Prostate gland (tissue), 2 donors: ENCODE data around the gene TECR. TPM values are rescaled to one million over a fixed set of nuclear protein-coding genes. Genes with fewer than 3 reads are reported as not detected.
"Not testable (repeated sequence)": the region's sequence is repeated elsewhere in the genome, so short reads cannot be mapped to it uniquely, and the experiment has no call there.

Experiments
- DNase-seq: peaks from one replicate; pipeline ENCODE4 v3.0.0-alpha.2; 2019; ENCODE audit warnings: low spot score
- H3K27ac ChIP-seq, 2 donors: fragments of 200-600 bp; sonication (generic); 2 replicates each; pipeline ENCODE4 v1.5.1; 2017 to 2019
- H3K27me3 ChIP-seq: fragments of 200-600 bp; sonication (generic); replicated peaks from 2 replicates; pipeline ENCODE4 v1.5.1; 2019; ENCODE audit not compliant: insufficient read depth
- H3K36me3 ChIP-seq, 2 donors: fragments of 200-600 bp; sonication (generic); 1 replicate in 1 of 2; 2 replicates in 1 of 2; pipeline versions ENCODE4 v1.5.1 to v1.8.1; 2017 to 2019
- H3K4me1 ChIP-seq: fragments of 200-600 bp; sonication (generic); replicated peaks from 2 replicates; pipeline ENCODE4 v1.5.1; 2019
- H3K4me3 ChIP-seq, 2 donors: fragments of 200-600 bp; sonication (generic); 2 replicates each; pipeline ENCODE4 v1.5.1; 2017 to 2019
- H3K9me3 ChIP-seq: fragments of 200-600 bp; sonication (generic); 2 replicates; pipeline ENCODE4 v1.5.1; 2017
- CTCF ChIP-seq, 4 experiments: fragments of 200-600 bp in 2 of 4; fragments of 450-650 bp in 2 of 4; sonication (generic) in 2 of 4; IDR thresholded peaks; 1 replicate in 3 of 4; 2 replicates in 1 of 4; pipeline ENCODE4 v1.5.1; 2016 to 2019; ENCODE audit warnings: antibody characterized with exemption in 4 of 4, mild to moderate bottlenecking in 2 of 4, moderate library complexity in 2 of 4
- POLR2A ChIP-seq: fragments of 450-650 bp; IDR thresholded peaks from one replicate; pipeline ENCODE4 v1.6.1; 2016; ENCODE audit warnings: antibody characterized with exemption, mild to moderate bottlenecking
- POLR2AphosphoS5 ChIP-seq: sonication (generic); formaldehyde crosslinking; IDR thresholded peaks from one replicate; pipeline ENCODE4 v1.6.1; 2017; ENCODE audit warnings: antibody characterized with exemption
- WGBS: methylation state at CpG from one replicate; pipeline ENCODE4 v1.1.5; 2018; 5-methylcytosine and 5-hydroxymethylcytosine counted together
- intact Hi-C: fragments of 100-400 bp; cut with DNase I; formaldehyde crosslinking; loops from one replicate; pipeline ENCODE4 v1.14.2; 2022
- total RNA-seq, 2 donors: library from RNA; depleted of rRNA; stranded (reverse); fragments of >200 nt; gene quantifications; one replicate each; pipeline ENCODE4 v1.1.0, GENCODE V29; 2016

Gene TECR
- total RNA-seq, 2 donors from 2014 or later, result 137 to 154 TPM

GRCh38 chr19:14576363-14576762 lies 47.0 kb downstream of the TECR start:
- intact Hi-C loops, result loop anchor here (10.0 kb wide), 1 partner anchor 308 kb away; the partner anchor contains the start of gene OR7A17

DNA sequence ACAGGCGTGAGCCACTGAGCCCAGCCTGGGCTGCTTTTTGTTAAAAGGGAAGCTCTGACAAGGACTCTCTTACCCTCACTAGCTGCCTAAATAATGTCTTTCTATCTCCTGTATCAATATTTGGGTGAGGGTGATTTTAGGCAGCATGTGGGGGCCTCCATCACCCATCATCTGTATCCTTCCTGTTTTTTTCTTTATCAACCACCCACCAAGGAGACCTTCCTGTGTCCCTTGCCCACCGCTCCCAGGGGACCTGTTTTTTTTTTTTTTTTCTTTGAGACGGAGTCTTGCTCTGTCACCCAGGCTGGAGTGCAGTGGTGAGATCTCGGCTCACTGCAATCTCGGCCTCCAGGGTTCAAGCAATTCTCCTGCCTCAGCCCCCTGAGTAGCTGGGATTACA lies 47.9 kb downstream of the TECR start:
- 78% methylated on average over 5 of the region's 5 CpGs for WGBS
- no peaks in the 10 kb centered on the region for H3K9me3 ChIP-seq
- H3K4me3 ChIP-seq, result no peak overlapping the region
- intact Hi-C loops, result loop anchor here (10.0 kb wide), 1 partner anchor 308 kb away; the partner anchor contains the start of gene OR7A17
- TF ChIP-seq POLR2A (no peak), CTCF (IDR thresholded peaks at IDR 0.05) (no peak), POLR2AphosphoS5 (no peak)
- no peak for DNase-seq
- H3K36me3 ChIP-seq, result no peaks in the 10 kb centered on the region
- no peaks in the 10 kb centered on the region for H3K4me1 ChIP-seq
- H3K27me3 ChIP-seq, result no peaks in the 10 kb centered on the region
- no peak overlapping the region for H3K27ac ChIP-seq

More at GRCh38 chr19:14576363-14576762, 47.0 kb downstream of the TECR start:
- H3K4me1 ChIP-seq, result no peaks in the 10 kb centered on the region
- no peak for DNase-seq
- 79% methylated on average over 8 of the region's 8 CpGs for WGBS
- no peak for TF ChIP-seq POLR2AphosphoS5
- no peak for TF ChIP-seq CTCF (IDR thresholded peaks at IDR 0.05)
- TF ChIP-seq POLR2A, result no peak
- H3K27ac ChIP-seq, result no peak overlapping the region
- no peaks in the 10 kb centered on the region for H3K36me3 ChIP-seq
- no peaks in the 10 kb centered on the region for H3K27me3 ChIP-seq
- H3K4me3 ChIP-seq, result no peak overlapping the region
- no peaks in the 10 kb centered on the region for H3K9me3 ChIP-seq

DNA sequence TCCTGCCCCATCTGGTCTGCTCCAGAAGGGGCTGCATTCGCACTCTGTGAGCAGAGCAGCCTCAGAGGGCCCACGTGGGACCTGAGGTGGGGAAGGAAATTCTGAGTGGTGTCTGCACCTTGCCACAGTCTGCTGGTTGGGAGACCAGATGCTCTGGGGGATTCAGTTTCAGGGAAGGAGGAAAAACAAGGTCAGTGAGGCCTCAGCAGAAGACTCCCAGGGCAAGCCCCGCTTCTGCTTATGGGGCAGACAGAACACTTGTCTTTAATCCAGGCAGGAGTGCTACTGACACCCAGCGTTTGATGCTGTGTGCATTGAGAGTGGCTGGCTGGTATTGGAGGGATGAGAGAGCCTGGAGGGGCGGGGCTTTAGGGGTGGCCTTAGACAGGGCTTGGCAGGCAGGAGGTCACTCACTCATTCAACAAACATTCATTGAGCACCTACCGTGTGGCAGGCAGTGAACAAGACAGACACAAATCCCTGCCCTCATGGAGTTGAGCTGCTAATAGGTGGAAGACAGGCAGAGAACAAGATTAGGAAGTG lies 48.6 kb downstream of the TECR start:
- no peak overlapping the region for H3K4me3 ChIP-seq
- H3K36me3 ChIP-seq, result no peaks in the 10 kb centered on the region
- 46% methylated on average over 6 of the region's 6 CpGs for WGBS
- no peaks in the 10 kb centered on the region for H3K27me3 ChIP-seq
- TF ChIP-seq CTCF (IDR thresholded peaks at IDR 0.05) (no peak), POLR2AphosphoS5 (no peak), POLR2A (no peak)
- no peak overlapping the region for H3K27ac ChIP-seq
- no peaks in the 10 kb centered on the region for H3K9me3 ChIP-seq
- no peak for DNase-seq
- H3K4me1 ChIP-seq, result no peaks in the 10 kb centered on the region
- intact Hi-C loops, result loop anchor here (10.0 kb wide), 1 partner anchor 307 kb away; the partner anchor contains the start of gene OR7A17

GRCh38 chr19:14580623-14581237 lies 51.3 kb downstream of the TECR start:
- no peak overlapping the region for H3K4me3 ChIP-seq
- no peaks in the 10 kb centered on the region for H3K9me3 ChIP-seq
- intact Hi-C loops, result no loop called here
- no peak overlapping the region for H3K27ac ChIP-seq
- WGBS, result 49% methylated on average over 6 of the region's 6 CpGs
- TF ChIP-seq POLR2AphosphoS5 (no peak), POLR2A (no peak), CTCF (IDR thresholded peaks at IDR 0.05) (no peak)
- no peaks in the 10 kb centered on the region for H3K36me3 ChIP-seq
- no peaks in the 10 kb centered on the region for H3K4me1 ChIP-seq
- no peak for DNase-seq
- H3K27me3 ChIP-seq, result no peaks in the 10 kb centered on the region

- H3K9me3 ChIP-seq, result no peaks in the 10 kb centered on the region
- H3K36me3 ChIP-seq, result no peaks in the 10 kb centered on the region
- no peak for DNase-seq
- WGBS, result 48% methylated on average over 6 of the region's 6 CpGs
- no peak for TF ChIP-seq POLR2AphosphoS5
- TF ChIP-seq POLR2A, result no peak
- TF ChIP-seq CTCF (IDR thresholded peaks at IDR 0.05), result no peak
- intact Hi-C loops, result no loop called here
- no peak within 1 kb of the TSS for H3K27ac ChIP-seq
- no peak within 1 kb of the TSS for H3K4me3 ChIP-seq
- no peaks in the 10 kb centered on the region for H3K27me3 ChIP-seq
- H3K4me1 ChIP-seq, result no peaks in the 10 kb centered on the region
These were observed 53.5 kb downstream of the TECR start, which contains the start of gene CLEC17A for GRCh38 chr19:14582894-14583340. Gene CLEC17A, plus strand, starts transcription at chr19:14583084. Its CDS starts 77 bp downstream, at chr19:14583161.

DNA sequence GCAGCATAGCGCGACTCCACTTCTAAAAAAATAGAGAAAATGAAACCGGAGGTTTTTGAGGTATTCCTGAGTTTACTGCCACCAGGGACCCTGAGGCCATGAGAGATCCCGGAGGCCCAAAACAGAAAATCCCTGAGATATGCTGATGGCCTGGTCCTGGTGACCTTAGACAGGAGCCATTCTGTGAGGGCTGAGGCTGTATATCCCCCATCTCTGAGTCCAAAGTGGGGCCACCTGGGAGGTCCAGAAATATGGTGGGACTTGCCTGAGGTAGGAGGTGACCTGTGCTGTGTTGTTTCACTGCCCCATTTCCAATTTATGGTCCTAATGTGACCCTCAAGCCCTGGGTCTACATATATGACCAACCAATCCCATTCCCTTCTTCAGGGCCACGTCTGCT lies 55.0 kb downstream of the TECR start:
- H3K4me3 ChIP-seq, H3K9me3 ChIP-seq, DNase-seq, H3K27ac ChIP-seq, H3K27me3 ChIP-seq, H3K36me3 ChIP-seq, intact Hi-C loops, H3K4me1 ChIP-seq: not testable (repeated sequence)
- 89% methylated on average over 4 of the region's 5 CpGs for WGBS

DNA sequence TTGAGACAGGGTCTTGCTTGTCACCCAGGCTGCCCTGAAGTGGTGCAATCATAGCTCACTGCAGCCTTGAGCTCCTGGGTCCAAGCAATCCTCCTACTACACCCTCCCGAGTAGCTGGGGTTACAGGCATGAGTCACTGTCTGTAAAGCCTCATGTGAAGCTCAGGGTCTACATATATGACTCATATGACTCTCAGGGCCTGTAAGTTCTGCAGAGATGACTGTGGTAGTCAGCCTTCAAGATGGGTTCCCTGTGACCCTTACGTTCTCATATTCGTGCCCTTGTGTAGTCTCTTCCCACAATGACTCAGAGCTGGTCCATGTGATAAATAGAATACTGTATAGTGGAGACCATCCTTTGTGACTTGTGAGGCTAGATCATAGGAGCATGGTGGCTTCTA lies 55.8 kb downstream of the TECR start:
- H3K36me3 ChIP-seq, H3K27me3 ChIP-seq, H3K4me3 ChIP-seq, H3K27ac ChIP-seq, H3K4me1 ChIP-seq, H3K9me3 ChIP-seq, DNase-seq, intact Hi-C loops: not testable (repeated sequence)
- WGBS, result 65% methylated on average over 3 of the region's 3 CpGs
